Activated T-helper 1 cell treated with anti-CD3 and anti-CD28 coated beads, Interleukin-12 subunit alpha, Interleukin-12 subunit beta, Interleukin-2, Interleukin-4 antibody, amounts not matched to agents 30 ng/mL and 10 ng/mL and 1 ng/mL, durations not matched to agents 14 hours and 24 hours and 36 hours (primary cell): ENCODE data around the gene LIMS1. TPM values are rescaled to one million over a fixed set of nuclear protein-coding genes. Genes with fewer than 3 reads are reported as not detected.

ENCODE experiments used
- DNase-seq: peaks from one replicate; pipeline ENCODE4 v3.0.0; 2021; ENCODE audit warnings: low spot score
- H3K27ac Mint-ChIP-seq: one replicate; pipeline ENCODE4 v1.8.0; 2021; ENCODE audit warnings: mild to moderate bottlenecking, mixed read lengths
- H3K27me3 Mint-ChIP-seq: one replicate; pipeline ENCODE4 v1.8.0; 2022; ENCODE audit warnings: mild to moderate bottlenecking, moderate library complexity, mixed read lengths; ENCODE audit not compliant: insufficient read depth
- H3K36me3 Mint-ChIP-seq: one replicate; pipeline ENCODE4 v1.8.0; 2021; ENCODE audit warnings: low read depth, mixed read lengths
- H3K4me1 Mint-ChIP-seq: one replicate; pipeline ENCODE4 v1.8.0; 2021; ENCODE audit warnings: low read depth, mixed read lengths
- H3K4me3 Mint-ChIP-seq: one replicate; pipeline ENCODE4 v1.8.0; 2021; ENCODE audit warnings: mild to moderate bottlenecking, moderate library complexity, mixed read lengths
- H3K9me3 Mint-ChIP-seq: one replicate; pipeline ENCODE4 v1.8.0; 2021; ENCODE audit warnings: mixed read lengths
- intact Hi-C: fragments of 100-400 bp; cut with micrococcal nuclease; formaldehyde crosslinking; loops from one replicate; pipeline ENCODE4 v1.15.1; 2024
- total RNA-seq: library from RNA; stranded (reverse); gene quantifications from 2 replicates; pipeline ENCODE4 v1.2.3, GENCODE V29; 2022

LIMS1 gene
- total RNA-seq, 1 donor from 2014 or later = 69.6 TPM

GRCh38 chr2:108623616-108624015, 89.3 kb downstream of the LIMS1 start:
- H3K4me3 Mint-ChIP-seq = peak overlapping the region; percentile 77
- H3K9me3 Mint-ChIP-seq = no peaks in the 10 kb centered on the region
- no peak for DNase-seq
- H3K4me1 Mint-ChIP-seq = peaks cover 76% of the 10 kb centered on the region
- peaks cover 10% of the 10 kb centered on the region for H3K36me3 Mint-ChIP-seq
- peak overlapping the region; percentile 73 for H3K27ac Mint-ChIP-seq
- intact Hi-C loops = loop anchor here (5.0 to 10.0 kb wide), 2 partner anchors 91 to 411 kb away; partner anchors contain the start of gene LIMS1
- H3K27me3 Mint-ChIP-seq = no peaks in the 10 kb centered on the region

- Mint-ChIP-seq H3K9me3 (no peaks in the 10 kb centered on the region), H3K36me3 (peaks cover 20% of the 10 kb centered on the region), H3K27me3 (no peaks in the 10 kb centered on the region), H3K4me1 (peaks cover 76% of the 10 kb centered on the region), H3K27ac (peak overlapping the region; percentile 37), H3K4me3 (peak overlapping the region; percentile 28)
- no peak for DNase-seq
- intact Hi-C loops = loop anchor here (10.0 kb wide), 1 partner anchor 409 kb away; no protein-coding TSS in a partner anchor
Measured at GRCh38 chr2:108625186-108625827, 91.0 kb downstream of the LIMS1 start.

GRCh38 chr2:108625828-108626195, 91.5 kb downstream of the LIMS1 start:
- Mint-ChIP-seq H3K36me3 (peaks cover 25% of the 10 kb centered on the region), H3K27ac (peak overlapping the region; percentile 37), H3K4me1 (peaks cover 76% of the 10 kb centered on the region), H3K4me3 (peak overlapping the region; percentile 28), H3K27me3 (no peaks in the 10 kb centered on the region), H3K9me3 (no peaks in the 10 kb centered on the region)
- intact Hi-C loops = loop anchor here (10.0 kb wide), 1 partner anchor 409 kb away; no protein-coding TSS in a partner anchor
- DNase-seq = no peak

- intact Hi-C loops = loop anchor here (10.0 kb wide), 1 partner anchor 408 kb away; no protein-coding TSS in a partner anchor
- Mint-ChIP-seq H3K27ac (no peak overlapping the region), H3K9me3 (no peaks in the 10 kb centered on the region), H3K4me3 (no peak overlapping the region), H3K36me3 (peaks cover 32% of the 10 kb centered on the region), H3K27me3 (no peaks in the 10 kb centered on the region), H3K4me1 (peaks cover 76% of the 10 kb centered on the region)
- no peak for DNase-seq
Measured at GRCh38 chr2:108626995-108627394, 92.7 kb downstream of the LIMS1 start.

- peaks cover 38% of the 10 kb centered on the region for H3K36me3 Mint-ChIP-seq
- H3K4me1 Mint-ChIP-seq = peaks cover 84% of the 10 kb centered on the region
- no peak for DNase-seq
- intact Hi-C loops = loop anchor here (10.0 kb wide), 1 partner anchor 407 kb away; no protein-coding TSS in a partner anchor
- H3K4me3 Mint-ChIP-seq = peak overlapping the region; percentile 23
- peak overlapping the region; percentile 97 for H3K27ac Mint-ChIP-seq
- H3K27me3 Mint-ChIP-seq = no peaks in the 10 kb centered on the region
- H3K9me3 Mint-ChIP-seq = no peaks in the 10 kb centered on the region
Measured at GRCh38 chr2:108627911-108628567, 93.8 kb downstream of the LIMS1 start.

GRCh38 chr2:108628936-108629335, 94.7 kb downstream of the LIMS1 start:
- Mint-ChIP-seq H3K27ac (peak overlapping the region; percentile 97), H3K36me3 (peaks cover 40% of the 10 kb centered on the region), H3K27me3 (no peaks in the 10 kb centered on the region), H3K9me3 (no peaks in the 10 kb centered on the region), H3K4me1 (peaks cover 84% of the 10 kb centered on the region), H3K4me3 (peak overlapping the region; percentile 73)
- DNase-seq = no peak
- intact Hi-C loops = loop anchor here (1.0 to 10.0 kb wide), 3 partner anchors 8 to 406 kb away; no protein-coding TSS in a partner anchor

GRCh38 chr2:108629417-108629816, 95.1 kb downstream of the LIMS1 start:
- H3K4me3 Mint-ChIP-seq = peak overlapping the region; percentile 73
- no peak for DNase-seq
- H3K36me3 Mint-ChIP-seq = peaks cover 40% of the 10 kb centered on the region
- no peaks in the 10 kb centered on the region for H3K27me3 Mint-ChIP-seq
- no peaks in the 10 kb centered on the region for H3K9me3 Mint-ChIP-seq
- H3K27ac Mint-ChIP-seq = peak overlapping the region; percentile 97
- peaks cover 84% of the 10 kb centered on the region for H3K4me1 Mint-ChIP-seq
- intact Hi-C loops = loop anchor here (1.0 to 10.0 kb wide), 3 partner anchors 8 to 405 kb away; no protein-coding TSS in a partner anchor

- Mint-ChIP-seq H3K9me3 (no peaks in the 10 kb centered on the region), H3K27ac (peak overlapping the region; percentile 97), H3K27me3 (no peaks in the 10 kb centered on the region), H3K36me3 (peaks cover 37% of the 10 kb centered on the region), H3K4me3 (no peak overlapping the region), H3K4me1 (peaks cover 86% of the 10 kb centered on the region)
- DNase-seq = no peak
- intact Hi-C loops = no loop called here
Measured at GRCh38 chr2:108630567-108631405, 96.5 kb downstream of the LIMS1 start.

GRCh38 chr2:108632332-108633160, 98.3 kb downstream of the LIMS1 start:
- Mint-ChIP-seq H3K27me3 (no peaks in the 10 kb centered on the region), H3K36me3 (peaks cover 35% of the 10 kb centered on the region), H3K9me3 (no peaks in the 10 kb centered on the region), H3K27ac (peak overlapping the region; percentile 56), H3K4me3 (no peak overlapping the region), H3K4me1 (peaks cover 95% of the 10 kb centered on the region)
- intact Hi-C loops = no loop called here
- DNase-seq = no peak

GRCh38 chr2:108633409-108633808, 99.1 kb downstream of the LIMS1 start:
- intact Hi-C loops = no loop called here
- Mint-ChIP-seq H3K9me3 (no peaks in the 10 kb centered on the region), H3K27ac (no peak overlapping the region), H3K4me3 (no peak overlapping the region), H3K4me1 (peaks cover 92% of the 10 kb centered on the region), H3K27me3 (no peaks in the 10 kb centered on the region), H3K36me3 (peaks cover 36% of the 10 kb centered on the region)
- no peak for DNase-seq

GRCh38 chr2:108634011-108634410, 99.7 kb downstream of the LIMS1 start:
- H3K4me3 Mint-ChIP-seq = no peak overlapping the region
- intact Hi-C loops = no loop called here
- H3K9me3 Mint-ChIP-seq = no peaks in the 10 kb centered on the region
- peaks cover 34% of the 10 kb centered on the region for H3K36me3 Mint-ChIP-seq
- no peak overlapping the region for H3K27ac Mint-ChIP-seq
- no peaks in the 10 kb centered on the region for H3K27me3 Mint-ChIP-seq
- DNase-seq = no peak
- peaks cover 86% of the 10 kb centered on the region for H3K4me1 Mint-ChIP-seq

- intact Hi-C loops = loop anchor here (5.0 kb wide), 1 partner anchor 83 kb away; the partner anchor contains the start of gene RANBP2
- Mint-ChIP-seq H3K36me3 (peaks cover 27% of the 10 kb centered on the region), H3K9me3 (no peaks in the 10 kb centered on the region), H3K4me1 (peaks cover 80% of the 10 kb centered on the region), H3K27me3 (no peaks in the 10 kb centered on the region), H3K27ac (no peak overlapping the region), H3K4me3 (no peak overlapping the region)
- no peak for DNase-seq
Measured at GRCh38 chr2:108634576-108635160, 100.4 kb downstream of the LIMS1 start.
